Loucy (cell line): ENCODE measurements around the gene IDH1.
A peak's percentile ranks its signal among the peaks of the same experiment; 100 is the strongest.

Source experiments
- H2AFZ ChIP-seq: fragments of 200-600 bp; sonication (generic); 2 replicates; pipeline ENCODE4 v1.6.0; 2016; ENCODE audit warnings: antibody characterized with exemption, mild to moderate bottlenecking, low read length, moderate library complexity
- H3F3A ChIP-seq: fragments of 200-600 bp; 2 replicates; pipeline ENCODE4 v1.6.0; 2016; ENCODE audit warnings: antibody characterized with exemption, low read depth, mild to moderate bottlenecking
- H3K27me3 ChIP-seq: fragments of 200-600 bp; sonication (generic); 2 replicates; pipeline ENCODE4 v1.6.1; 2014; ENCODE audit warnings: low read length, mild to moderate bottlenecking; ENCODE audit not compliant: insufficient read depth, poor library complexity, severe bottlenecking
- H3K36me3 ChIP-seq: fragments of 200-600 bp; sonication (generic); 2 replicates; pipeline ENCODE4 v1.6.1; 2016; ENCODE audit warnings: low read length; ENCODE audit not compliant: insufficient read depth
- H3K4me1 ChIP-seq: fragments of 200-600 bp; sonication (generic); 2 replicates; pipeline ENCODE4 v1.5.1; 2014; ENCODE audit warnings: low read length, mild to moderate bottlenecking; ENCODE audit not compliant: insufficient read depth, poor library complexity, severe bottlenecking
- H3K4me2 ChIP-seq: fragments of 200-600 bp; sonication (generic); 2 replicates; pipeline ENCODE4 v1.6.0; 2014; ENCODE audit warnings: antibody characterized with exemption, low read length, low read depth, mild to moderate bottlenecking; ENCODE audit not compliant: poor library complexity, severe bottlenecking
- H3K4me3 ChIP-seq: fragments of 200-600 bp; sonication (generic); 2 replicates; pipeline ENCODE4 v1.5.1; 2014; ENCODE audit warnings: low read length, mild to moderate bottlenecking, mixed read lengths; ENCODE audit not compliant: poor library complexity, severe bottlenecking
- H3K79me2 ChIP-seq: fragments of 200-600 bp; sonication (generic); 2 replicates; pipeline ENCODE4 v1.6.1; 2014; ENCODE audit warnings: low read length; ENCODE audit not compliant: insufficient read depth
- H3K9ac ChIP-seq: fragments of 200-600 bp; sonication (generic); 2 replicates; pipeline ENCODE4 v1.6.0; 2014; ENCODE audit warnings: mild to moderate bottlenecking, low read depth, low read length, moderate library complexity; ENCODE audit not compliant: poor library complexity, severe bottlenecking
- H3K9me2 ChIP-seq: fragments of 200-600 bp; sonication (generic); replicated peaks from 2 replicates; pipeline ENCODE4 v1.6.1; 2016; ENCODE audit warnings: low read depth, low read length, mixed read lengths
- H3K9me3 ChIP-seq: fragments of 200-600 bp; sonication (generic); 2 replicates; pipeline ENCODE4 v1.6.1; 2014; ENCODE audit warnings: mild to moderate bottlenecking, antibody characterized with exemption, low read length, low read depth; ENCODE audit not compliant: insufficient read depth
- H4K20me1 ChIP-seq: fragments of 200-600 bp; sonication (generic); 2 replicates; pipeline ENCODE4 v1.6.0; 2014; ENCODE audit warnings: antibody characterized with exemption, low read length, mild to moderate bottlenecking; ENCODE audit not compliant: insufficient read depth, poor library complexity, severe bottlenecking
- CTCF ChIP-seq: fragments of 200-600 bp; sonication (generic); conservative IDR thresholded peaks from 2 replicates; pipeline ENCODE4 v1.5.1; 2014; ENCODE audit warnings: mild to moderate bottlenecking, antibody characterized with exemption, low read length
- EZH2phosphoT487 ChIP-seq: fragments of 200-600 bp; IDR thresholded peaks from 2 replicates; pipeline ENCODE4 v1.6.1; 2018; ENCODE audit warnings: antibody characterized with exemption, mild to moderate bottlenecking, moderate library complexity, borderline replicate concordance

IDH1 gene

GRCh38 chr2:208294482-208295024 lies 39.7 kb upstream of the IDH1 start:
- Histone ChIP-seq H3K79me2 (peaks cover 74% of the 10 kb centered on the region), H3K4me1 (peaks cover 13% of the 10 kb centered on the region), H3K9ac (no peak overlapping the region), H3F3A (no peaks in the 10 kb centered on the region), H3K4me2 (no peak overlapping the region), H3K27me3 (no peaks in the 10 kb centered on the region), H3K9me2 (no peaks in the 10 kb centered on the region), H3K4me3 (no peak overlapping the region), H4K20me1 (peaks cover 61% of the 10 kb centered on the region), H3K9me3 (peaks cover 14% of the 10 kb centered on the region; the same call in 1 of the 2 replicates), H3K36me3 (peaks cover 91% of the 10 kb centered on the region), H2AFZ (no peak overlapping the region)
- TF ChIP-seq CTCF (no peak), EZH2phosphoT487 (no peak)

- Histone ChIP-seq H3K36me3 (peaks cover 80% of the 10 kb centered on the region), H3K9ac (no peak overlapping the region), H3K27me3 (no peaks in the 10 kb centered on the region), H3K9me2 (no peaks in the 10 kb centered on the region), H3K4me3 (no peak overlapping the region), H3K4me1 (peaks cover 8% of the 10 kb centered on the region), H3F3A (no peaks in the 10 kb centered on the region), H3K4me2 (no peak overlapping the region), H3K79me2 (peaks cover 62% of the 10 kb centered on the region), H2AFZ (no peak overlapping the region), H3K9me3 (peaks cover 9% of the 10 kb centered on the region; the same call in 1 of the 2 replicates), H4K20me1 (peaks cover 40% of the 10 kb centered on the region)
- TF ChIP-seq CTCF (no peak), EZH2phosphoT487 (no peak)
Observed at GRCh38 chr2:208285853-208286252, 31.0 kb upstream of the IDH1 start.

GRCh38 chr2:208280933-208281332 lies 26.1 kb upstream of the IDH1 start:
- H3K9me2 ChIP-seq, result no peaks in the 10 kb centered on the region
- H3K9ac ChIP-seq, result no peak overlapping the region
- peak overlapping the region; percentile 31 for H3K4me3 ChIP-seq
- H3K4me1 ChIP-seq, result peaks cover 34% of the 10 kb centered on the region
- H3K4me2 ChIP-seq, result peak overlapping the region; percentile 46
- H4K20me1 ChIP-seq, result peaks cover 66% of the 10 kb centered on the region
- H3F3A ChIP-seq, result no peaks in the 10 kb centered on the region
- peaks cover 88% of the 10 kb centered on the region for H3K36me3 ChIP-seq
- H3K79me2 ChIP-seq, result peaks cover 88% of the 10 kb centered on the region
- H3K27me3 ChIP-seq, result no peaks in the 10 kb centered on the region
- no peaks in the 10 kb centered on the region for H3K9me3 ChIP-seq
- no peak overlapping the region for H2AFZ ChIP-seq
- no peak for TF ChIP-seq CTCF
- TF ChIP-seq EZH2phosphoT487, result no peak
